HepG2 (cell line): ENCODE measurements around the gene RAE1. TPM values are rescaled to one million over a fixed set of nuclear protein-coding genes. Genes with fewer than 3 reads are reported as not detected.

Source experiments
- ARNTL ChIP-seq: sonication (generic); formaldehyde crosslinking; IDR thresholded peaks from 2 replicates; pipeline ENCODE4 v1.4.0; 2020; ENCODE audit warnings: mild to moderate bottlenecking, missing genetic modification reagents
- CEBPZ ChIP-seq: IDR thresholded peaks from 2 replicates; pipeline ENCODE4 v1.6.1; 2012; ENCODE audit warnings: low read length, improper control_type of control experiment
- EP300 ChIP-seq, 3 experiments: sonication (generic) in 1 of 3; formaldehyde crosslinking in 1 of 3; IDR thresholded peaks; 2 replicates each; pipeline versions ENCODE4 v1.5.1 to v1.6.1; 2011 to 2020; ENCODE audit warnings: low read depth in 2 of 3, low read length in 2 of 3, borderline replicate concordance in 1 of 3, improper control_type of control experiment in 1 of 3, mild to moderate bottlenecking in 1 of 3, missing genetic modification reagents in 1 of 3, moderate library complexity in 1 of 3
- GZF1 ChIP-seq: sonication (generic); formaldehyde crosslinking; IDR thresholded peaks from 2 replicates; pipeline ENCODE4 v1.5.1; 2020; ENCODE audit warnings: mild to moderate bottlenecking, missing genetic modification reagents
- HCFC1 ChIP-seq: fragments of 150-350 bp; IDR thresholded peaks from 2 replicates; pipeline ENCODE4 v1.6.1; 2014; ENCODE audit warnings: low read depth, low read length
- IRF1 ChIP-seq: sonication (generic); formaldehyde crosslinking; IDR thresholded peaks from 2 replicates; pipeline ENCODE4 v1.4.0; 2020; ENCODE audit warnings: low read depth, mild to moderate bottlenecking, missing genetic modification reagents
- JUND ChIP-seq: sonication (generic); formaldehyde crosslinking; IDR thresholded peaks from 2 replicates; pipeline ENCODE4 v1.8.0; 2022; ENCODE audit warnings: mild to moderate bottlenecking, missing genetic modification reagents
- KDM5A ChIP-seq: fragments of 200-600 bp; sonication (generic); IDR thresholded peaks from 2 replicates; pipeline ENCODE4 v1.7.0; 2018; ENCODE audit warnings: antibody characterized with exemption, mild to moderate bottlenecking, low read length, borderline replicate concordance
- MLXIP ChIP-seq: sonication (generic); formaldehyde crosslinking; IDR thresholded peaks from 2 replicates; pipeline ENCODE4 v1.9.0; 2021; ENCODE audit warnings: missing genetic modification reagents, borderline replicate concordance
- PBX2 ChIP-seq: IDR thresholded peaks from 2 replicates; pipeline ENCODE4 v1.6.1; 2016; ENCODE audit warnings: control low read depth
- SIN3B ChIP-seq: fragments of 150-350 bp; IDR thresholded peaks from 2 replicates; pipeline ENCODE4 v1.6.1; 2014; ENCODE audit warnings: low read length
- SMARCE1 ChIP-seq: fragments of 450-650 bp; IDR thresholded peaks from 2 replicates; pipeline ENCODE4 v1.6.1; 2017; ENCODE audit warnings: borderline replicate concordance
- TEF ChIP-seq: sonication (generic); formaldehyde crosslinking; IDR thresholded peaks from 2 replicates; pipeline ENCODE4 v1.5.0; 2020; ENCODE audit warnings: missing genetic modification reagents
- ZNF362 ChIP-seq: sonication (generic); formaldehyde crosslinking; IDR thresholded peaks from 2 replicates; pipeline ENCODE4 v1.4.0; 2020; ENCODE audit warnings: missing genetic modification reagents, mild to moderate bottlenecking, borderline replicate concordance
- ZNF577 ChIP-seq: sonication (generic); formaldehyde crosslinking; IDR thresholded peaks from 2 replicates; pipeline ENCODE4 v1.4.0; 2020; ENCODE audit warnings: mild to moderate bottlenecking, low read depth, missing genetic modification reagents, borderline replicate concordance
- ZNF614 ChIP-seq: IDR thresholded peaks from 2 replicates; pipeline ENCODE4 v1.6.1; 2018; ENCODE audit warnings: missing biosample characterization, missing genetic modification reagents, inconsistent platforms, borderline replicate concordance
- ZNF761 ChIP-seq: sonication (generic); formaldehyde crosslinking; conservative IDR thresholded peaks from 2 replicates; pipeline ENCODE4 v1.4.0; 2020; ENCODE audit warnings: mild to moderate bottlenecking, missing genetic modification reagents
- polyA plus RNA-seq, 8 experiments: library from polyadenylated mRNA; depleted of rRNA in 3 of 8; stranded (reverse) in 7 of 8; unstranded in 1 of 8; fragments of >200 nt; fragmentation: Illumina TruSeq in 4 of 8; extraction: Trizol in 4 of 8; gene quantifications; 2 replicates each; pipeline versions ENCODE4 v1.2.1 to v1.2.3, GENCODE V29; 2011 to 2016; ENCODE audit warnings: low read depth in 4 of 8, missing spikeins in 1 of 8, mixed read lengths in 1 of 8; ENCODE audit not compliant: insufficient read depth in 1 of 8
- total RNA-seq, 5 experiments: library from RNA; depleted of rRNA; stranded (reverse); fragments of >200 nt; fragmentation: Illumina TruSeq; extraction: Trizol; gene quantifications; 2 replicates each; pipeline ENCODE4 v1.2.3, GENCODE V29; 2016; ENCODE audit warnings: low read depth in 1 of 5

Gene RAE1
- total and polyA plus RNA-seq, 2 of the 13 experiments (the other 11 are each of a cell fraction or from before 2014, with no cell fraction given), result 36.1 to 72.9 TPM

- TF ChIP-seq KDM5A (no peak), SIN3B (no peak), GZF1 (CRISPR knock-in tag) (no peak), IRF1 (no peak), SMARCE1 (no peak), ZNF614 (CRISPR knock-in tag) (no peak), MLXIP (CRISPR knock-in tag) (no peak), ZNF761 (CRISPR knock-in tag) (no peak), CEBPZ (no peak), PBX2 (CRISPR knock-in tag) (no peak), ZNF577 (no peak), HCFC1 (peak; percentile 71), TEF (CRISPR knock-in tag) (no peak), ARNTL (CRISPR knock-in tag) (no peak), ZNF362 (0 out of 2 replicates have a peak, but pooled peaks have one; percentile 27), JUND (CRISPR knock-in tag) (no peak), EP300 (IDR thresholded peaks at IDR 0.05; ENCODE audit: low read depth in 2 of 2, low read length in 2 of 2) (no peak), EP300 (CRISPR knock-in tag; IDR thresholded peaks at IDR 0.05; ENCODE audit: borderline replicate concordance) (no peak)
Observed at GRCh38 chr20:57390604-57391438, 39.8 kb downstream of the RAE1 start, which contains the start of gene RBM38 (continued).
